GM10248 (cell line): ENCODE measurements around the gene TOMM22.

Source experiments
- CTCF ChIA-PET: fragments of 300-600 bp; sonication (Branson Sonifier 250); formaldehyde crosslinking; extraction: SDS; loops from one replicate; lab custom pipeline; 2021; ENCODE audit warnings: antibody characterized with exemption; lab: Yijun Ruan, JAX
- POLR2A ChIA-PET: fragments of 350-650 bp; sonication (Branson Sonifier 250); formaldehyde crosslinking; extraction: SDS; loops from one replicate; lab custom pipeline; 2020; ENCODE audit warnings: antibody characterized with exemption; lab: Yijun Ruan, JAX
- DNase-seq: peaks from one replicate; pipeline ENCODE4 v3.0.0; 2012; ENCODE audit errors: extremely low spot score
- TF ChIP-seq, protein P1 (sequence below): IDR thresholded peaks from 2 replicates; pipeline ENCODE4 v1.5.1; 2012; ENCODE audit warnings: mild to moderate bottlenecking, low read depth; ENCODE audit errors: extremely low read depth, missing control alignments, control extremely low read depth

Gene TOMM22

DNA sequence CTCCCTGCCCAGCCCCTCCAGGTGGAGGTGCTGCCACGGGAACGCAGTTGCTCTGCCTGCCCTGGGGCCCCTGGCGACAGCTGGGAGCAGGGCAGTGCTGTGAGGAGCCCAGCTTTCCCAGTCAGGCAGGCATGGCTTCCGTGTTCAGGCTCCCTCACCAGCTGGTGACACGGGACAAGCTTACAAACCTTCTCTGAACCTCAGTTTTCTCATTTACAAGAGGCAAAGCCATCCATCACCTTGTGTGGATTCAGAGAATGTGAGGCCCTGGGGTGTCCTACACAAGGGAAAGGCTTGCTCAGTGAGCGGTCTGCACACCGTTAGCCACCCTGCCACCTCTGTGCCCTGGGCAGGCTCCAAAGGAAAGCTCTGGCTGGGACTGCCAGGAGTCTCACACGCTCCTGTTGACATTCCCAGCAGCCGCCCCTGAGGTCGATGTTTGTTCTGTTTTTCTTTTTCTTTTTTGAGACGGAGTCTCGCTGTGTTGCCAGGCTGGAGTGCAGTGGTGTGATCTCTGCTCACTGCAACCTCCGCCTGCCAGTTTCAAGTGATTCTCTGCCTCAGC, 50.6 kb downstream of the TOMM22 start:
- CTCF ChIA-PET, result interaction anchor here (0.9 to 7.4 kb wide), 7 partner anchors 8 to 121 kb away, joined by 3 to 70 read pairs (median 5); no protein-coding TSS in a partner anchor
- POLR2A ChIA-PET, result interaction anchor here (0.6 kb wide), 1 partner anchor 18 kb away, joined by 6 read pairs; no protein-coding TSS in a partner anchor
- TF ChIP-seq, protein P1, sequence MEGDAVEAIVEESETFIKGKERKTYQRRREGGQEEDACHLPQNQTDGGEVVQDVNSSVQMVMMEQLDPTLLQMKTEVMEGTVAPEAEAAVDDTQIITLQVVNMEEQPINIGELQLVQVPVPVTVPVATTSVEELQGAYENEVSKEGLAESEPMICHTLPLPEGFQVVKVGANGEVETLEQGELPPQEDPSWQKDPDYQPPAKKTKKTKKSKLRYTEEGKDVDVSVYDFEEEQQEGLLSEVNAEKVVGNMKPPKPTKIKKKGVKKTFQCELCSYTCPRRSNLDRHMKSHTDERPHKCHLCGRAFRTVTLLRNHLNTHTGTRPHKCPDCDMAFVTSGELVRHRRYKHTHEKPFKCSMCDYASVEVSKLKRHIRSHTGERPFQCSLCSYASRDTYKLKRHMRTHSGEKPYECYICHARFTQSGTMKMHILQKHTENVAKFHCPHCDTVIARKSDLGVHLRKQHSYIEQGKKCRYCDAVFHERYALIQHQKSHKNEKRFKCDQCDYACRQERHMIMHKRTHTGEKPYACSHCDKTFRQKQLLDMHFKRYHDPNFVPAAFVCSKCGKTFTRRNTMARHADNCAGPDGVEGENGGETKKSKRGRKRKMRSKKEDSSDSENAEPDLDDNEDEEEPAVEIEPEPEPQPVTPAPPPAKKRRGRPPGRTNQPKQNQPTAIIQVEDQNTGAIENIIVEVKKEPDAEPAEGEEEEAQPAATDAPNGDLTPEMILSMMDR, result no peak
- no peak for DNase-seq

DNA sequence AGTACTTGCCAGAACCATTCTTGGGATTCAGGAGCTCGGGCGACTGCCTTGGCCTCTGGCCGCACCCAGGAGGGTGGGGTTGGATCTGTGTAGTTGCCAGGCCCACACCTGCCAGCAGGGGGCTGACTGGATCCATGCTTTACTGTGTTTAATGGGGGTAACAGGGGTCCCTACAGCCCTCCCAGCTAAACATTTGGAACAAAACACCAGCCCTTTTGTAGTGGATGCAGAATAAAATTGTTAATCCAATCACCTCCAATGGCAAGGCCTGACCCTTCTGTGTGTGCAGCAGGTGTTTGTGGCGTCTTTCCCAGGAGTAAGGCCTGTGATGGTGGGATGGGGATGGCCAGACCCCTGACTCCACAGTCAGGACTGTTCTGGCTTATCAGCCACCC, 51.6 kb downstream of the TOMM22 start:
- POLR2A ChIA-PET, result interaction anchor here (1.2 kb wide), 1 partner anchor 13 kb away, joined by 4 read pairs; no protein-coding TSS in a partner anchor
- CTCF ChIA-PET, result interaction anchor here (0.6 to 7.4 kb wide), 10 partner anchors 9 to 120 kb away, joined by 3 to 70 read pairs (median 4); no protein-coding TSS in a partner anchor
- peak; percentile 68 for DNase-seq
- TF ChIP-seq, protein P1, result peak; percentile 61

DNA sequence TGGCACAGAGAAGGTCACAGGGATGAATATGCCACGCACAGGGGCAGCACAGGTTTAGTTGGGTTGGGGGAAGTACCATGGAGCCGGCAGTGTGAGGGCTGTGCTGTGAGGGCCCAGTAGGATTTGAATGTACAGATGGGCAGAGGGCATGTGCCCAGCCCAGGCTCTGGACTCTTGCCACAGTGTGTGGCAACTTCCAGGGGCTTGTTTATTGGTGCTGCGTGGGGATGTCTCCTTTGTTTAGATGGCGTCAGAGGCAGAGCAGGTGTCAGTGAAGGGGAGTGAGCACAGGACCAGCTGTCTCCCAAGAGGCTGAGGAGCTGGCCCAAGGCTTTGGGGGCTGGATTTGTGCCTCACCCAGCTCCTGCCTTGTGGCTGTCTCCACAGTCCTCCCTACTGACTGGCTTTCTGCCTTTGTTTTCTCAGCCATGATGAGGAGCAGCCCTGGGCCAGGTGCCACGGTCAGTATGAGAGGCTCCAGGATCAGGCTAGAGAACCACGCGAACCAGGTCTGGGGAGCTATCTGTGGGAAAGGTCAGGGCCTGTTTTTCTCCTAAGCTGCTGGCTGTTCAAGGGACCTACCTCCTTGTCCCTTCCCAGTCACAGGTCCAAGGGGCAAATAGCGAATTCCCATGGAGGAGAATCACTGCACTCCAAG, 52.1 kb downstream of the TOMM22 start:
- POLR2A ChIA-PET, result interaction anchor here (0.9 to 1.4 kb wide), 3 partner anchors 12 to 28 kb away, joined by 3 to 4 read pairs (median 4); partner anchors contain the start of gene GTPBP1
- DNase-seq, result no peak
- CTCF ChIA-PET, result interaction anchor here (1.0 to 7.4 kb wide), 11 partner anchors 10 to 36 kb away, joined by 3 to 70 read pairs (median 6); no protein-coding TSS in a partner anchor
- TF ChIP-seq, protein P1, result no peak

DNA sequence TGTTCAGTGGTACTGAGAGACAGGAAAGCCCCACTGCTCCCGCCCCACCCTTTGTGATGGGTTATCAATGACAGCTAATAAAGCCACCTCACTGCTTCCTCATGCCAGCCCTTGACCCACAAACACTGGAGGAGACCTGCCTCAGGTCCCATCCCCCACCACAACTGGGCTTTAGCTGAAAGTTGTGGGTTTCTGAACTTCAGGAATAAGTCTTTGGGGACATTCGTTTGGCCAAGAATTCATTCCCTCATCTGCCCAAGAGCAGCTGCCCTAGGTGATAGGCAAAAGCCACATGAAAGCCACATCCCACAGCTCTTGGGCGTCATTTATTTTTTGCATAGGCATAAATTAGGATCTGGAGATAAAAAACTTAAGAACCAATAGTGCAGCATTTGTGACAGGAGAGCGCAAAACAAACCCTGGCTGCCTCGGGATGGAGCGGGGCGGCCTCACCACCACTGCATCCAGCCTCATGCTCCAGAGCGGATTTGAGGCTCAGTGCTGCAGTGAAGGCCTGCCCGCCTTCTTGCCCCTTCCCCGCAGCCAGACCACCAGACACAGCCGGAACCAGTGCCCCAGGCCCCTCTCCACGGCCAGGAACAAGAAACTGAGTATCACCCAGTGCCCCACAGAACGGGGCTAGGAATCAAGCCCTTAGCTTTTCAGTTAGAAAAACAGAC, 52.8 kb downstream of the TOMM22 start:
- TF ChIP-seq, protein P1, result no peak
- POLR2A ChIA-PET, result interaction anchor here (0.9 to 1.4 kb wide), 4 partner anchors 11 to 29 kb away, joined by 3 to 4 read pairs (median 4); partner anchors contain the start of gene GTPBP1
- CTCF ChIA-PET, result interaction anchor here (1.1 to 7.4 kb wide), 8 partner anchors 9 to 35 kb away, joined by 3 to 70 read pairs (median 8); no protein-coding TSS in a partner anchor
- no peak for DNase-seq
